ENCODE measurements around the gene PPP4R4. TPM values are rescaled to one million over a fixed set of nuclear protein-coding genes. Genes with fewer than 3 reads are reported as not detected.
"Not testable (repeated sequence)": the region's sequence is repeated elsewhere in the genome, so short reads cannot be mapped to it uniquely, and the experiment has no call there.

PPP4R4 gene
- total RNA-seq, 1 donor, result under 0.01 TPM

GRCh38 chr14:94237983-94238382 is 63.9 kb downstream of the PPP4R4 start:
- H3K4me3 ChIP-seq (ENCODE audit: insufficient read depth, low read length), result no peak overlapping the region
- DNase-seq (ENCODE audit: insufficient read length, low spot score, missing footprints), result no peak
- H3K4me2 ChIP-seq (ENCODE audit: insufficient read depth, low read length), result no peak overlapping the region
- H2AFZ ChIP-seq (ENCODE audit: low read length), result no peak overlapping the region
- no peaks in the 10 kb centered on the region for H3K9me3 ChIP-seq (ENCODE audit: low read depth, low read length)
- no peaks in the 10 kb centered on the region for H3K79me2 ChIP-seq (ENCODE audit: insufficient read depth, low read length)
- no peak for TF ChIP-seq CTCF (IDR thresholded peaks at IDR 0.05; ENCODE audit: extremely low read depth, low read depth, low read length)
- H3K27me3 ChIP-seq (ENCODE audit: insufficient read depth, low read length), result no peaks in the 10 kb centered on the region
- H3K36me3 ChIP-seq (ENCODE audit: insufficient read depth, low read length), result no peaks in the 10 kb centered on the region
- H3K4me1 ChIP-seq (ENCODE audit: insufficient read depth, low read length), result no peaks in the 10 kb centered on the region
- no peak overlapping the region for H3K27ac ChIP-seq (ENCODE audit: low read depth, low read length)
- H4K20me1 ChIP-seq (ENCODE audit: insufficient read depth, low read length), result no peaks in the 10 kb centered on the region

- no peak for DNase-seq (ENCODE audit: insufficient read length, low spot score, missing footprints)
- TF ChIP-seq CTCF (IDR thresholded peaks at IDR 0.05; ENCODE audit: extremely low read depth, low read depth, low read length), result no peak
- H3K27ac ChIP-seq (ENCODE audit: low read depth, low read length), result no peak overlapping the region
Observed at GRCh38 chr14:94239406-94239805, 65.3 kb downstream of the PPP4R4 start.

GRCh38 chr14:94244182-94244581 is 70.1 kb downstream of the PPP4R4 start:
- Histone ChIP-seq H2AFZ (ENCODE audit: low read length) (no peak overlapping the region), H3K4me2 (ENCODE audit: insufficient read depth, low read length) (no peak overlapping the region), H3K27me3 (ENCODE audit: insufficient read depth, low read length) (no peaks in the 10 kb centered on the region), H3K9me3 (ENCODE audit: low read depth, low read length) (no peaks in the 10 kb centered on the region), H3K27ac (ENCODE audit: low read depth, low read length) (no peak overlapping the region), H3K36me3 (ENCODE audit: insufficient read depth, low read length) (no peaks in the 10 kb centered on the region), H3K79me2 (ENCODE audit: insufficient read depth, low read length) (no peaks in the 10 kb centered on the region), H3K4me1 (ENCODE audit: insufficient read depth, low read length) (no peaks in the 10 kb centered on the region), H4K20me1 (ENCODE audit: insufficient read depth, low read length) (no peaks in the 10 kb centered on the region), H3K4me3 (ENCODE audit: insufficient read depth, low read length) (no peak overlapping the region)
- no peak for TF ChIP-seq CTCF (IDR thresholded peaks at IDR 0.05; ENCODE audit: extremely low read depth, low read depth, low read length)
- DNase-seq (ENCODE audit: insufficient read length, low spot score, missing footprints), result no peak

More at GRCh38 chr14:94239406-94239805, 65.3 kb downstream of the PPP4R4 start:
- Histone ChIP-seq H3K4me2 (ENCODE audit: insufficient read depth, low read length) (no peak overlapping the region), H3K27me3 (ENCODE audit: insufficient read depth, low read length) (no peaks in the 10 kb centered on the region), H4K20me1 (ENCODE audit: insufficient read depth, low read length) (no peaks in the 10 kb centered on the region), H3K79me2 (ENCODE audit: insufficient read depth, low read length) (no peaks in the 10 kb centered on the region), H3K9me3 (ENCODE audit: low read depth, low read length) (no peaks in the 10 kb centered on the region), H3K4me1 (ENCODE audit: insufficient read depth, low read length) (no peaks in the 10 kb centered on the region), H3K36me3 (ENCODE audit: insufficient read depth, low read length) (no peaks in the 10 kb centered on the region), H2AFZ (ENCODE audit: low read length) (no peak overlapping the region), H3K4me3 (ENCODE audit: insufficient read depth, low read length) (no peak overlapping the region)

GRCh38 chr14:94264195-94264594 is 90.1 kb downstream of the PPP4R4 start:
- not testable (repeated sequence) for H3K27ac ChIP-seq (ENCODE audit: low read depth, low read length); H3K4me1 ChIP-seq (ENCODE audit: insufficient read depth, low read length); DNase-seq (ENCODE audit: insufficient read length, low spot score, missing footprints); H3K4me2 ChIP-seq (ENCODE audit: insufficient read depth, low read length); H3K4me3 ChIP-seq (ENCODE audit: insufficient read depth, low read length); H2AFZ ChIP-seq (ENCODE audit: low read length); H3K36me3 ChIP-seq (ENCODE audit: insufficient read depth, low read length); H4K20me1 ChIP-seq (ENCODE audit: insufficient read depth, low read length); H3K9me3 ChIP-seq (ENCODE audit: low read depth, low read length); H3K79me2 ChIP-seq (ENCODE audit: insufficient read depth, low read length); H3K27me3 ChIP-seq (ENCODE audit: insufficient read depth, low read length)

Data from osteoblast (primary cell).